Suprapubic skin (tissue), 4 donors: Measurements from ENCODE around the gene TAS2R30. TPM values are rescaled to one million over a fixed set of nuclear protein-coding genes. Genes with fewer than 3 reads are reported as not detected.

Experiments used
- DNase-seq, 2 donors: peaks; one replicate each; pipeline ENCODE4 v3.0.0-alpha.2; 2019; ENCODE audit warnings: low spot score in 2 of 2
- H3K27ac ChIP-seq: fragments of 200-600 bp; sonication (generic); one replicate; pipeline ENCODE4 v1.5.1; 2019
- H3K27me3 ChIP-seq: fragments of 200-600 bp; sonication (generic); one replicate; pipeline ENCODE4 v1.5.1; 2019
- H3K36me3 ChIP-seq: fragments of 200-600 bp; sonication (generic); one replicate; pipeline ENCODE4 v1.5.1; 2019
- H3K4me1 ChIP-seq: fragments of 200-600 bp; sonication (generic); one replicate; pipeline ENCODE4 v1.5.1; 2019
- H3K4me3 ChIP-seq: fragments of 200-600 bp; sonication (generic); one replicate; pipeline ENCODE4 v1.5.1; 2019; ENCODE audit warnings: mild to moderate bottlenecking
- H3K9me3 ChIP-seq: fragments of 200-600 bp; sonication (generic); one replicate; pipeline ENCODE4 v1.5.1; 2019
- CTCF ChIP-seq, 2 donors: fragments of 200-600 bp in 1 of 2; fragments of 450-650 bp in 1 of 2; sonication (generic) in 1 of 2; IDR thresholded peaks; one replicate each; pipeline ENCODE4 v1.5.1; 2016 to 2019; ENCODE audit warnings: antibody characterized with exemption in 2 of 2, mild to moderate bottlenecking in 1 of 2, moderate library complexity in 1 of 2
- EP300 ChIP-seq: sonication (generic); formaldehyde crosslinking; IDR thresholded peaks from one replicate; pipeline ENCODE4 v1.6.1; 2017; ENCODE audit warnings: antibody characterized with exemption
- POLR2A ChIP-seq, 2 donors: fragments of 450-650 bp; IDR thresholded peaks; one replicate each; pipeline ENCODE4 v1.6.1; 2017; ENCODE audit warnings: antibody characterized with exemption in 2 of 2, mild to moderate bottlenecking in 2 of 2, moderate library complexity in 2 of 2
- POLR2AphosphoS5 ChIP-seq, 3 donors: sonication (generic); formaldehyde crosslinking; IDR thresholded peaks; one replicate each; pipeline ENCODE4 v1.6.1; 2017; ENCODE audit warnings: antibody characterized with exemption in 3 of 3
- WGBS: methylation state at CpG from one replicate; pipeline ENCODE4 v1.1.5; 2018; 5-methylcytosine and 5-hydroxymethylcytosine counted together
- total RNA-seq, 4 donors: library from RNA; depleted of rRNA; stranded (reverse); fragments of >200 nt; gene quantifications; one replicate each; pipeline ENCODE4 v1.1.0, GENCODE V29; 2016

Gene TAS2R30
- total RNA-seq, 4 donors from 2014 or later, result 1.6 to 11.3 (median 4.1) TPM

DNA sequence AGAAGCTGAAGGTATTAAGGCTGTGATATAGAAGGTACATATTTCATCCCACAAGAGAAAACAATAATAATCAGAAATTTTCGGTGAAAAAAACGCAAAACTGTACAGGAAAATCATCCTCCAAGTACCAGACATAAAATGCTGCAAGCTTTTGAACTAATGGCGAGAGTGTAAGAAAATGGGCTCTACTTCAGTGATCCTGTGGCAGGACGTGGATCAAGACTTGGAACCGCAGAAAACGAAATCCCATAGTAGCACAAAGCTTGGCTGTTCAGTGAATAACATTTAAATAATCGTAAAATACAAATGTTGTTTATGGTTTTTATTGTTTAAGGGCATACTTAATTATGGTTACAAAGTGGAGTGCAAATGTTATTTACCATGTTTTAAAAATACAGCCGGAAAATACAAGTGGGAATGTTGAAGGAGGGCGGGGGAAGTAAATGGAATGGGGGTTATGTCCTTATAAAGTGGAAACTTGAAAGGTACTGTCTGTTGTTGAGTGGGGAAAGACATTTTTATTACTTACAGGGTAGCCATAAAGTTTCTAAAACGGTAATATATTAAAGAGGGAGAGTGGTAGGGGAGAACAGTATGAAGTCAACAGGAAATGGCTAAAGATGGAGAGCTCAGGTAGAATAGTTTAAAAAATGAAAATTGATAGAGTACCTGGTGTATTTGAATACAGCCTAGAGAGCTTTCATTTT, 37.7 kb upstream of the TAS2R30 start:
- TF ChIP-seq CTCF (IDR thresholded peaks at IDR 0.05), result no peak
- TF ChIP-seq EP300, result no peak
- no peak for TF ChIP-seq POLR2A (IDR thresholded peaks at IDR 0.05)
- TF ChIP-seq POLR2AphosphoS5 (IDR thresholded peaks at IDR 0.05), result no peak
- Histone ChIP-seq H3K4me3 (peak overlapping the region; percentile 95), H3K9me3 (no peaks in the 10 kb centered on the region), H3K36me3 (no peaks in the 10 kb centered on the region), H3K4me1 (peaks cover 35% of the 10 kb centered on the region), H3K27ac (peak overlapping the region; percentile 98), H3K27me3 (no peaks in the 10 kb centered on the region)
- DNase-seq, result no peak
- WGBS, result 4% methylated on average over 10 of the region's 10 CpGs

GRCh38 chr12:11171145-11171968, 36.9 kb upstream of the TAS2R30 start, which contains the start of gene SMIM10L1:
SMIM10L1 (plus strand) TSS chr12:11171194; CDS start chr12:11171357, 163 bp downstream.
- WGBS, result 0% methylated on average over 23 of the region's 70 CpGs
- TF ChIP-seq POLR2AphosphoS5 (IDR thresholded peaks at IDR 0.05), result peak in 2 of 3 donors; percentile 43 to 85
- no peak for TF ChIP-seq EP300
- peak in 1 of 2 donors; percentile 43 for TF ChIP-seq POLR2A (IDR thresholded peaks at IDR 0.05)
- TF ChIP-seq CTCF (IDR thresholded peaks at IDR 0.05), result no peak
- peak; percentile 92 to 94 for DNase-seq

DNA sequence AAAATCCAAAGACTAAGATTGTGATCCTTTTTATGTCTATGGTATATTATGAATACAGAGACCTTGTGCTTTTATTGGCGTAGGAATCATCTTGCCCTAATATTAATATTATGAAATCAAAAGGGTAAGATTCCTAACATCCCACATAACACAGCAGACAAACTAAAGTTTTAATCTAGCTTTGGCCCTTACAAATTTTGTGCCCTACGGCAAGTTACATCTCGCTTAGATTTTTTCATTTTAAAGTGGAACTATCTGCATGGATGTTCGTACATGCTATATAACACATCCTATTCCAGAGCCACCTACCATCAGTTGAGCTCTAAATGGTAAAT, 36.3 kb upstream of the TAS2R30 start:
- no peak for DNase-seq
- 4% methylated on average over 4 of the region's 4 CpGs for WGBS
- peaks cover 35% of the 10 kb centered on the region for H3K4me1 ChIP-seq
- H3K27ac ChIP-seq, result peak overlapping the region; percentile 98
- TF ChIP-seq CTCF (IDR thresholded peaks at IDR 0.05) (no peak), POLR2AphosphoS5 (IDR thresholded peaks at IDR 0.05) (no peak), POLR2A (IDR thresholded peaks at IDR 0.05) (no peak), EP300 (no peak)
- H3K9me3 ChIP-seq, result no peaks in the 10 kb centered on the region
- peak overlapping the region; percentile 95 for H3K4me3 ChIP-seq
- no peaks in the 10 kb centered on the region for H3K27me3 ChIP-seq
- H3K36me3 ChIP-seq, result peaks cover 4% of the 10 kb centered on the region

More at GRCh38 chr12:11171145-11171968, 36.9 kb upstream of the TAS2R30 start, which contains the start of gene SMIM10L1:
- peak within 1 kb of the TSS; percentile 95 for H3K4me3 ChIP-seq
- peaks cover 35% of the 10 kb centered on the region for H3K4me1 ChIP-seq
- no peaks in the 10 kb centered on the region for H3K36me3 ChIP-seq
- H3K9me3 ChIP-seq, result no peaks in the 10 kb centered on the region
- peak within 1 kb of the TSS; percentile 98 for H3K27ac ChIP-seq
- H3K27me3 ChIP-seq, result no peaks in the 10 kb centered on the region

GRCh38 chr12:11166300-11166699, 31.9 kb upstream of the TAS2R30 start:
- DNase-seq, result no peak
- Histone ChIP-seq H3K27ac (no peak overlapping the region), H3K4me1 (peaks cover 22% of the 10 kb centered on the region), H3K27me3 (no peaks in the 10 kb centered on the region), H3K36me3 (peaks cover 5% of the 10 kb centered on the region), H3K9me3 (no peaks in the 10 kb centered on the region), H3K4me3 (no peak overlapping the region)
- TF ChIP-seq POLR2A (IDR thresholded peaks at IDR 0.05), result no peak
- no peak for TF ChIP-seq EP300
- no peak for TF ChIP-seq CTCF (IDR thresholded peaks at IDR 0.05)
- no peak for TF ChIP-seq POLR2AphosphoS5 (IDR thresholded peaks at IDR 0.05)

- no peak overlapping the region for H3K27ac ChIP-seq
- no peak for TF ChIP-seq EP300
- TF ChIP-seq CTCF (IDR thresholded peaks at IDR 0.05), result no peak
- TF ChIP-seq POLR2A (IDR thresholded peaks at IDR 0.05), result no peak
- no peak for TF ChIP-seq POLR2AphosphoS5 (IDR thresholded peaks at IDR 0.05)
- no peaks in the 10 kb centered on the region for H3K9me3 ChIP-seq
- H3K4me1 ChIP-seq, result peaks cover 8% of the 10 kb centered on the region
- DNase-seq, result no peak
- no peak overlapping the region for H3K4me3 ChIP-seq
- H3K27me3 ChIP-seq, result no peaks in the 10 kb centered on the region
- H3K36me3 ChIP-seq, result peaks cover 9% of the 10 kb centered on the region
Measured at GRCh38 chr12:11164384-11164783, 29.9 kb upstream of the TAS2R30 start.
